Measurements from ENCODE around the gene HBD.
"Not testable (repeated sequence)": the region's sequence is repeated elsewhere in the genome, so short reads cannot be mapped to it uniquely, and the experiment has no call there.

DNA sequence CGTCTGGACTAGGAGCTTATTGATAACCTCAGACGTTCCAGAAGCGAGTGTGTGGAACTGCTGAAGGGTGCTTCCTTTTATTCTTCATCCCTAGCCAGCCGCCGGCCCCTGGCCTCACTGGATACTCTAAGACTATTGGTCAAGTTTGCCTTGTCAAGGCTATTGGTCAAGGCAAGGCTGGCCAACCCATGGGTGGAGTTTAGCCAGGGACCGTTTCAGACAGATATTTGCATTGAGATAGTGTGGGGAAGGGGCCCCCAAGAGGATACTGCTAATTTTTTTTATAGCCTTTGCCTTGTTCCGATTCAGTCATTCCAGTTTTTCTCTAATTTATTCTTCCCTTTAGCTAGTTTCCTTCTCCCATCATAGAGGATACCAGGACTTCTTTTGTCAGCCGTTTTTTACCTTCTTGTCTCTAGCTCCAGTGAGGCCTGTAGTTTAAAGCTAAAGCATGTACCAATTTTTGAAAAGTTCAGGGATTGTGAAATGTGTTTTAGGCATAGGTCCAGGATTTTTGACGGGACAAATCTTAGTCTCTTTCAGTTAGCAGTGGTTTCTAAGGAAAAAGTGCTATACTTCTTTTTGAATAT is 15.6 kb upstream of the HBD start, which contains the start of gene HBG1:
- TF ChIP-seq, protein P1, sequence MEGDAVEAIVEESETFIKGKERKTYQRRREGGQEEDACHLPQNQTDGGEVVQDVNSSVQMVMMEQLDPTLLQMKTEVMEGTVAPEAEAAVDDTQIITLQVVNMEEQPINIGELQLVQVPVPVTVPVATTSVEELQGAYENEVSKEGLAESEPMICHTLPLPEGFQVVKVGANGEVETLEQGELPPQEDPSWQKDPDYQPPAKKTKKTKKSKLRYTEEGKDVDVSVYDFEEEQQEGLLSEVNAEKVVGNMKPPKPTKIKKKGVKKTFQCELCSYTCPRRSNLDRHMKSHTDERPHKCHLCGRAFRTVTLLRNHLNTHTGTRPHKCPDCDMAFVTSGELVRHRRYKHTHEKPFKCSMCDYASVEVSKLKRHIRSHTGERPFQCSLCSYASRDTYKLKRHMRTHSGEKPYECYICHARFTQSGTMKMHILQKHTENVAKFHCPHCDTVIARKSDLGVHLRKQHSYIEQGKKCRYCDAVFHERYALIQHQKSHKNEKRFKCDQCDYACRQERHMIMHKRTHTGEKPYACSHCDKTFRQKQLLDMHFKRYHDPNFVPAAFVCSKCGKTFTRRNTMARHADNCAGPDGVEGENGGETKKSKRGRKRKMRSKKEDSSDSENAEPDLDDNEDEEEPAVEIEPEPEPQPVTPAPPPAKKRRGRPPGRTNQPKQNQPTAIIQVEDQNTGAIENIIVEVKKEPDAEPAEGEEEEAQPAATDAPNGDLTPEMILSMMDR (IDR thresholded peaks at IDR 0.05 in 2 of 3, conservative IDR thresholded peaks at IDR 0.05 in 1 of 3; ENCODE audit: borderline replicate concordance in 1 of 3, insufficient read depth in 1 of 3, low read depth in 2 of 3, low read length in 2 of 3) = not testable (repeated sequence)
- TF ChIP-seq SRF (IDR thresholded peaks at IDR 0.05; ENCODE audit: low read depth); POLR2A (IDR thresholded peaks at IDR 0.05; ENCODE audit: borderline replicate concordance, extremely low read depth, insufficient read depth, insufficient read length); JUND (IDR thresholded peaks at IDR 0.05): not testable (repeated sequence)
- TF ChIP-seq, protein P2, sequence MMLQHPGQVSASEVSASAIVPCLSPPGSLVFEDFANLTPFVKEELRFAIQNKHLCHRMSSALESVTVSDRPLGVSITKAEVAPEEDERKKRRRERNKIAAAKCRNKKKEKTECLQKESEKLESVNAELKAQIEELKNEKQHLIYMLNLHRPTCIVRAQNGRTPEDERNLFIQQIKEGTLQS (IDR thresholded peaks at IDR 0.05) = not testable (repeated sequence)

Data from HCT116 (cell line).